Duodenal mucosa (tissue), 2 donors: ENCODE data around the gene MTMR8.
"Not testable (repeated sequence)": the region's sequence is repeated elsewhere in the genome, so short reads cannot be mapped to it uniquely, and the experiment has no call there.

Experiments used
- H3K27ac ChIP-seq: one replicate; pipeline ENCODE4 v1.7.0; 2013; ENCODE audit warnings: low read depth, low read length
- H3K27me3 ChIP-seq, 2 donors: one replicate each; pipeline ENCODE4 v1.7.0; 2013; ENCODE audit warnings: low read length in 2 of 2, control low read depth in 1 of 2; ENCODE audit not compliant: insufficient read depth in 2 of 2, control insufficient read depth in 1 of 2
- H3K36me3 ChIP-seq, 2 donors: one replicate each; pipeline ENCODE4 v1.7.0; 2013; ENCODE audit warnings: low read length in 2 of 2, control low read depth in 1 of 2; ENCODE audit not compliant: insufficient read depth in 2 of 2, control insufficient read depth in 1 of 2
- H3K4me1 ChIP-seq, 2 donors: one replicate each; pipeline ENCODE4 v1.7.0; 2013; ENCODE audit warnings: low read length in 2 of 2, control low read depth in 1 of 2; ENCODE audit not compliant: insufficient read depth in 2 of 2, control insufficient read depth in 1 of 2
- H3K4me3 ChIP-seq, 2 donors: one replicate each; pipeline ENCODE4 v1.7.0; 2013; ENCODE audit warnings: low read length in 2 of 2, low read depth in 1 of 2
- H3K9ac ChIP-seq, 2 donors: one replicate each; pipeline ENCODE4 v1.7.0; 2013; ENCODE audit warnings: low read length in 2 of 2, low read depth in 1 of 2
- H3K9me3 ChIP-seq, 2 donors: one replicate each; pipeline ENCODE4 v1.7.0; 2013; ENCODE audit warnings: low read length in 2 of 2, control low read depth in 1 of 2; ENCODE audit not compliant: control insufficient read depth in 1 of 2

Gene MTMR8

GRCh38 chrX:64394874-64395567, at the start of gene MTMR8:
MTMR8 (minus strand) TSS chrX:64395452; CDS start chrX:64395363, 89 bp downstream.
- Histone ChIP-seq H3K36me3 (no peaks in the 10 kb centered on the region), H3K4me1 (no peaks in the 10 kb centered on the region), H3K4me3 (peak within 1 kb of the TSS; percentile 83 to 84), H3K27me3 (no peaks in the 10 kb centered on the region), H3K27ac (no peak within 1 kb of the TSS), H3K9ac (peak within 1 kb of the TSS; percentile 63 to 71), H3K9me3 (no peaks in the 10 kb centered on the region)

GRCh38 chrX:64439551-64439950, 44.3 kb upstream of the MTMR8 start:
- Histone ChIP-seq H3K9ac (no peak overlapping the region), H3K4me3 (no peak overlapping the region), H3K27ac (no peak overlapping the region), H3K4me1 (no peaks in the 10 kb centered on the region), H3K36me3 (no peaks in the 10 kb centered on the region), H3K9me3 (no peaks in the 10 kb centered on the region), H3K27me3 (no peaks in the 10 kb centered on the region)

- Histone ChIP-seq H3K36me3 (no peaks in the 10 kb centered on the region), H3K27me3 (no peaks in the 10 kb centered on the region), H3K9me3 (no peaks in the 10 kb centered on the region), H3K4me1 (no peaks in the 10 kb centered on the region), H3K9ac (no peak overlapping the region), H3K4me3 (no peak overlapping the region), H3K27ac (no peak overlapping the region)
These were observed 42.4 kb upstream of the MTMR8 start for GRCh38 chrX:64437665-64438064.

GRCh38 chrX:64437218-64437617, 42.0 kb upstream of the MTMR8 start:
- H3K9ac ChIP-seq: no peak overlapping the region
- H3K4me3 ChIP-seq: no peak overlapping the region
- H3K4me1 ChIP-seq: no peaks in the 10 kb centered on the region
- no peaks in the 10 kb centered on the region for H3K27me3 ChIP-seq
- H3K27ac ChIP-seq: no peak overlapping the region
- no peaks in the 10 kb centered on the region for H3K9me3 ChIP-seq
- H3K36me3 ChIP-seq: no peaks in the 10 kb centered on the region

GRCh38 chrX:64428371-64428770, 33.1 kb upstream of the MTMR8 start:
- Histone ChIP-seq H3K9ac (no peak overlapping the region), H3K27ac (no peak overlapping the region), H3K27me3 (no peaks in the 10 kb centered on the region), H3K9me3 (no peaks in the 10 kb centered on the region), H3K4me1 (no peaks in the 10 kb centered on the region), H3K4me3 (no peak overlapping the region), H3K36me3 (no peaks in the 10 kb centered on the region)

- H3K9me3 ChIP-seq: no peaks in the 10 kb centered on the region
- H3K4me3 ChIP-seq: no peak overlapping the region
- H3K27me3 ChIP-seq: no peaks in the 10 kb centered on the region
- no peaks in the 10 kb centered on the region for H3K36me3 ChIP-seq
- H3K4me1 ChIP-seq: no peaks in the 10 kb centered on the region
- no peak overlapping the region for H3K27ac ChIP-seq
- H3K9ac ChIP-seq: no peak overlapping the region
These were observed 32.5 kb upstream of the MTMR8 start for GRCh38 chrX:64427787-64428186.

- H3K4me1 ChIP-seq: no peaks in the 10 kb centered on the region
- no peak overlapping the region for H3K9ac ChIP-seq
- no peaks in the 10 kb centered on the region for H3K9me3 ChIP-seq
- H3K4me3 ChIP-seq: no peak overlapping the region
- H3K27me3 ChIP-seq: no peaks in the 10 kb centered on the region
- no peak overlapping the region for H3K27ac ChIP-seq
- H3K36me3 ChIP-seq: no peaks in the 10 kb centered on the region
These were observed 32.0 kb upstream of the MTMR8 start for GRCh38 chrX:64427281-64427680.

GRCh38 chrX:64409730-64410129, 14.5 kb upstream of the MTMR8 start:
- not testable (repeated sequence) for H3K9me3 ChIP-seq, H3K4me3 ChIP-seq, H3K9ac ChIP-seq, H3K4me1 ChIP-seq, H3K27me3 ChIP-seq, H3K27ac ChIP-seq, H3K36me3 ChIP-seq

- Histone ChIP-seq H3K4me1 (no peaks in the 10 kb centered on the region), H3K4me3 (no peak overlapping the region), H3K9me3 (no peaks in the 10 kb centered on the region), H3K27me3 (no peaks in the 10 kb centered on the region), H3K27ac (no peak overlapping the region), H3K9ac (no peak overlapping the region), H3K36me3 (no peaks in the 10 kb centered on the region)
These were observed 2.8 kb upstream of the MTMR8 start for GRCh38 chrX:64398088-64398487.

- Histone ChIP-seq H3K36me3 (no peaks in the 10 kb centered on the region), H3K4me1 (no peaks in the 10 kb centered on the region), H3K27me3 (no peaks in the 10 kb centered on the region), H3K27ac (no peak overlapping the region), H3K4me3 (peak overlapping the region; percentile 83 to 84), H3K9me3 (no peaks in the 10 kb centered on the region), H3K9ac (peak overlapping the region in 1 of 2 donors; percentile 71)
These were observed 297 bp upstream of the MTMR8 start for GRCh38 chrX:64395568-64395929.
